Trophoblast cell (in vitro differentiated cells and primary cell): Measurements from ENCODE around the gene GRPEL2.

Experiments
- DNase-seq, 2 donors: peaks; one replicate each; pipeline ENCODE4 v3.0.0-alpha.2; 2016
- H2AFZ ChIP-seq: 2 replicates; pipeline ENCODE4 v1.6.1; 2013; ENCODE audit warnings: low read length, moderate library complexity, mild to moderate bottlenecking; ENCODE audit not compliant: insufficient read depth, poor library complexity
- H2AK5ac ChIP-seq: 2 replicates; pipeline ENCODE4 v1.6.1; 2013; ENCODE audit warnings: mild to moderate bottlenecking, low read length
- H2BK120ac ChIP-seq: 2 replicates; pipeline ENCODE4 v1.6.1; 2013; ENCODE audit warnings: low read length, mild to moderate bottlenecking, moderate library complexity; ENCODE audit not compliant: insufficient read depth, poor library complexity
- H2BK12ac ChIP-seq: 2 replicates; pipeline ENCODE4 v1.6.1; 2013; ENCODE audit warnings: mild to moderate bottlenecking, low read length, moderate library complexity
- H2BK5ac ChIP-seq: 2 replicates; pipeline ENCODE4 v1.6.1; 2013; ENCODE audit warnings: low read length, low read depth, moderate library complexity, mild to moderate bottlenecking; ENCODE audit not compliant: poor library complexity
- H3K14ac ChIP-seq: 2 replicates; pipeline ENCODE4 v1.6.1; 2013; ENCODE audit warnings: mild to moderate bottlenecking, low read length
- H3K18ac ChIP-seq: 2 replicates; pipeline ENCODE4 v1.6.1; 2013; ENCODE audit warnings: mild to moderate bottlenecking, low read length
- H3K23ac ChIP-seq: 2 replicates; pipeline ENCODE4 v1.6.1; 2013; ENCODE audit warnings: low read length
- H3K27ac ChIP-seq: 2 replicates; pipeline ENCODE4 v1.5.1; 2013; ENCODE audit warnings: low read depth, mild to moderate bottlenecking, inconsistent platforms, low read length, moderate library complexity
- H3K27me3 ChIP-seq: 2 replicates; pipeline ENCODE4 v1.6.1; 2013; ENCODE audit warnings: inconsistent platforms, mild to moderate bottlenecking, low read length, moderate library complexity; ENCODE audit not compliant: insufficient read depth
- H3K36me3 ChIP-seq, 2 experiments: 1 replicate in 1 of 2; 2 replicates in 1 of 2; pipeline ENCODE4 v1.6.1; 2013; ENCODE audit warnings: low read length in 2 of 2, mild to moderate bottlenecking in 2 of 2, moderate library complexity in 1 of 2; ENCODE audit not compliant: insufficient read depth in 2 of 2, control insufficient read depth in 1 of 2
- H3K4ac ChIP-seq: 2 replicates; pipeline ENCODE4 v1.6.1; 2013; ENCODE audit warnings: low read depth, mild to moderate bottlenecking, low read length, moderate library complexity
- H3K4me1 ChIP-seq, 2 experiments: 1 replicate in 1 of 2; 2 replicates in 1 of 2; pipeline ENCODE4 v1.6.1; 2013; ENCODE audit warnings: low read length in 2 of 2, mild to moderate bottlenecking in 2 of 2, moderate library complexity in 1 of 2; ENCODE audit not compliant: insufficient read depth in 2 of 2, control insufficient read depth in 1 of 2
- H3K4me2 ChIP-seq: 2 replicates; pipeline ENCODE4 v1.6.1; 2013; ENCODE audit warnings: inconsistent platforms, mild to moderate bottlenecking, low read length, moderate library complexity
- H3K4me3 ChIP-seq: 2 replicates; pipeline ENCODE4 v1.5.1; 2013; ENCODE audit warnings: mild to moderate bottlenecking, low read depth, low read length, inconsistent platforms
- H3K79me1 ChIP-seq: one replicate; pipeline ENCODE4 v1.6.1; 2013; ENCODE audit warnings: low read length
- H3K79me2 ChIP-seq: 2 replicates; pipeline ENCODE4 v1.6.1; 2013; ENCODE audit warnings: low read length, mild to moderate bottlenecking; ENCODE audit not compliant: control insufficient read depth, insufficient read depth, poor library complexity
- H3K9ac ChIP-seq: 2 replicates; pipeline ENCODE4 v1.6.1; 2013; ENCODE audit warnings: mild to moderate bottlenecking, low read length
- H3K9me3 ChIP-seq: 2 replicates; pipeline ENCODE4 v1.6.1; 2013; ENCODE audit warnings: low read depth, mild to moderate bottlenecking, control low read depth, inconsistent platforms, low read length; ENCODE audit not compliant: insufficient read depth
- H4K12ac ChIP-seq: 2 replicates; pipeline ENCODE4 v1.6.1; 2013; ENCODE audit warnings: low read depth, mild to moderate bottlenecking, low read length, moderate library complexity
- H4K8ac ChIP-seq: 2 replicates; pipeline ENCODE4 v1.6.1; 2013; ENCODE audit warnings: low read depth, mild to moderate bottlenecking, low read length, moderate library complexity
- H4K91ac ChIP-seq: one replicate; pipeline ENCODE4 v1.6.1; 2013; ENCODE audit warnings: low read depth, mild to moderate bottlenecking, low read length, moderate library complexity
- WGBS: extraction: QIAGEN DNeasy Blood & Tissue Kit; methylation state at CpG from one replicate; pipeline ENCODE4 v1.1.7; 2013; ENCODE audit warnings: missing lambda C conversion rate; ENCODE audit not compliant: insufficient read length, insufficient coverage; ENCODE audit errors: extremely low coverage; 5-methylcytosine and 5-hydroxymethylcytosine counted together

GRPEL2 gene

GRCh38 chr5:149315753-149316152 is 29.5 kb upstream of the GRPEL2 start:
- H2AK5ac ChIP-seq = no peak overlapping the region
- WGBS = no CpG with 5 or more reads among the region's 6 CpGs
- H3K14ac ChIP-seq = no peak overlapping the region
- no peak overlapping the region for H4K12ac ChIP-seq
- no peaks in the 10 kb centered on the region for H3K27me3 ChIP-seq
- H4K91ac ChIP-seq = no peak overlapping the region
- H3K4me1 ChIP-seq = peaks cover 2 to 3% of the 10 kb centered on the region in 2 experiments
- DNase-seq = no peak
- no peak overlapping the region for H3K4ac ChIP-seq
- no peak overlapping the region for H3K18ac ChIP-seq
- no peak overlapping the region for H3K27ac ChIP-seq
- H2AFZ ChIP-seq = no peak overlapping the region
- H3K4me2 ChIP-seq = no peak overlapping the region
- no peaks in the 10 kb centered on the region for H3K9me3 ChIP-seq
- no peak overlapping the region for H3K23ac ChIP-seq
- no peak overlapping the region for H3K4me3 ChIP-seq
- H3K79me2 ChIP-seq = no peaks in the 10 kb centered on the region
- H2BK120ac ChIP-seq = no peak overlapping the region
- peaks cover 5 to 9% of the 10 kb centered on the region in 2 experiments for H3K36me3 ChIP-seq
- no peak overlapping the region for H4K8ac ChIP-seq
- H2BK12ac ChIP-seq = no peak overlapping the region
- no peaks in the 10 kb centered on the region for H3K79me1 ChIP-seq
- no peak overlapping the region for H3K9ac ChIP-seq
- no peak overlapping the region for H2BK5ac ChIP-seq

DNA sequence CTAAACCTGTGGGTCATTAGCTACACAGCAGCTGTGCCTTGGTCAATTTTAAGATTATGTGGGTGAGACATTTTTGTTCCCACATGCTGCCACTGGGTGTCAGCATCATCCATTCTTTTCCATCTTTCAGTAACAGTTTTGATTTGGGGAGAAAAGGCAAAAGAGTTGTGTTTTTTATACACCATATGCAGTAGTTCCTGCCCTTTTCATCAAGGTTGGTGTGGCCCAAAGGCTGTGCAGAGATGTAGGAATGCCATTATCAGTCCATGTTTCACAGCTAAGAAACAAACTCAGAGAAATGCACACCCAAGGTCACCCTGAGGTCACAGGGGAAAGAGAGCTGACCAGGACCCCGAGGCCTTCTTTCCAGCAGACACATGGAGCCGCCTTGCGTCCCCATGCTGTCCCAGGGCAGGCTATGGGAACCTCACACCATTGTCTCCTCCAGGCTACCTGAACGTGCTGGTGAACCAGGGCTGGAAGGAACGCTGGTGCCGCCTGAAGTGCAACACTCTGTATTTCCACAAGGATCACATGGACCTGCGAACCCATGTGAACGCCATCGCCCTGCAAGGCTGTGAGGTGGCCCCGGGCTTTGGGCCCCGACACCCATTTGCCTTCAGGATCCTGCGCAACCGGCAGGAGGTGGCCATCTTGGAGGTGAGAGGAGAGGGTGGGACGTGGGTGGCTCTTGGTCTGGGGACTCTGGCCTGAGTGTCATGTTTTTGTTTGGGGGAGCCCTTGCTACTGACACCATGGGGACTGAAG is 27.8 kb upstream of the GRPEL2 start:
- Histone ChIP-seq H3K79me1 (no peaks in the 10 kb centered on the region), H2BK5ac (no peak overlapping the region), H3K9me3 (no peaks in the 10 kb centered on the region), H3K79me2 (no peaks in the 10 kb centered on the region), H3K4me3 (no peak overlapping the region), H3K36me3 (peaks cover 6% of the 10 kb centered on the region in 2 experiments), H2BK120ac (no peak overlapping the region), H3K27ac (no peak overlapping the region), H4K91ac (no peak overlapping the region), H4K12ac (no peak overlapping the region), H2BK12ac (no peak overlapping the region), H2AFZ (no peak overlapping the region), H3K4me1 (peaks cover 2 to 4% of the 10 kb centered on the region in 2 experiments), H3K4ac (no peak overlapping the region), H3K14ac (no peak overlapping the region), H3K9ac (no peak overlapping the region), H3K27me3 (no peaks in the 10 kb centered on the region), H3K23ac (no peak overlapping the region), H4K8ac (no peak overlapping the region), H2AK5ac (no peak overlapping the region), H3K18ac (no peak overlapping the region), H3K4me2 (no peak overlapping the region)
- peak in 1 of 2 donors; percentile 52 for DNase-seq
- no CpG with 5 or more reads among the region's 14 CpGs for WGBS

GRCh38 chr5:149319174-149319573 is 26.1 kb upstream of the GRPEL2 start:
- H2AFZ ChIP-seq = no peak overlapping the region
- no peaks in the 10 kb centered on the region for H3K79me1 ChIP-seq
- H3K36me3 ChIP-seq = peaks cover 6 to 7% of the 10 kb centered on the region in 2 experiments
- WGBS = no CpG with 5 or more reads among the region's 3 CpGs
- no peak overlapping the region for H2BK12ac ChIP-seq
- H3K79me2 ChIP-seq = no peaks in the 10 kb centered on the region
- no peak overlapping the region for H3K18ac ChIP-seq
- H4K12ac ChIP-seq = no peak overlapping the region
- H3K9me3 ChIP-seq = no peaks in the 10 kb centered on the region
- H4K8ac ChIP-seq = no peak overlapping the region
- no peaks in the 10 kb centered on the region for H3K27me3 ChIP-seq
- no peak overlapping the region for H3K27ac ChIP-seq
- DNase-seq = no peak
- H3K4me1 ChIP-seq = peaks cover 2 to 4% of the 10 kb centered on the region in 2 experiments
- H2BK120ac ChIP-seq = no peak overlapping the region
- H3K4me2 ChIP-seq = no peak overlapping the region
- no peak overlapping the region for H3K4me3 ChIP-seq
- no peak overlapping the region for H3K4ac ChIP-seq
- no peak overlapping the region for H3K23ac ChIP-seq
- no peak overlapping the region for H4K91ac ChIP-seq
- no peak overlapping the region for H3K9ac ChIP-seq
- no peak overlapping the region for H3K14ac ChIP-seq
- H2BK5ac ChIP-seq = no peak overlapping the region
- no peak overlapping the region for H2AK5ac ChIP-seq

- H3K4me2 ChIP-seq = no peak overlapping the region
- H4K12ac ChIP-seq = no peak overlapping the region
- H4K8ac ChIP-seq = no peak overlapping the region
- H3K79me1 ChIP-seq = no peaks in the 10 kb centered on the region
- peak; percentile 22 to 49 for DNase-seq
- no peak overlapping the region for H2BK12ac ChIP-seq
- H2AK5ac ChIP-seq = no peak overlapping the region
- no peak overlapping the region for H3K9ac ChIP-seq
- H4K91ac ChIP-seq = no peak overlapping the region
- H3K36me3 ChIP-seq = peaks cover 6 to 7% of the 10 kb centered on the region in 2 experiments
- H3K9me3 ChIP-seq = no peaks in the 10 kb centered on the region
- H2BK5ac ChIP-seq = no peak overlapping the region
- no peak overlapping the region for H3K14ac ChIP-seq
- no peak overlapping the region for H3K27ac ChIP-seq
- H2AFZ ChIP-seq = no peak overlapping the region
- no peak overlapping the region for H3K4ac ChIP-seq
- WGBS = no CpG with 5 or more reads among the region's 4 CpGs
- H3K4me1 ChIP-seq = peaks cover 2 to 4% of the 10 kb centered on the region in 2 experiments
- no peak overlapping the region for H3K18ac ChIP-seq
- H3K27me3 ChIP-seq = no peaks in the 10 kb centered on the region
- no peak overlapping the region for H2BK120ac ChIP-seq
- no peaks in the 10 kb centered on the region for H3K79me2 ChIP-seq
- no peak overlapping the region for H3K4me3 ChIP-seq
- no peak overlapping the region for H3K23ac ChIP-seq
Measured at GRCh38 chr5:149320791-149321330, 24.4 kb upstream of the GRPEL2 start.
